Measurements from ENCODE around the gene KCTD5.

KCTD5 gene

GRCh38 chr16:2726923-2727322, 44.6 kb downstream of the KCTD5 start:
- no peak for DNase-seq (ENCODE audit: low read depth)

GRCh38 chr16:2728034-2728433, 45.7 kb downstream of the KCTD5 start:
- DNase-seq (ENCODE audit: low read depth): no peak

GRCh38 chr16:2734844-2735515, 52.7 kb downstream of the KCTD5 start:
- no peak for DNase-seq (ENCODE audit: low read depth)

GRCh38 chr16:2736476-2737237, 54.3 kb downstream of the KCTD5 start:
- no peak for DNase-seq (ENCODE audit: low read depth)

GRCh38 chr16:2737238-2737605, 54.9 kb downstream of the KCTD5 start:
- no peak for DNase-seq (ENCODE audit: low read depth)

GRCh38 chr16:2737895-2738418, 55.6 kb downstream of the KCTD5 start:
- DNase-seq (ENCODE audit: low read depth): no peak

GRCh38 chr16:2738615-2739014, 56.3 kb downstream of the KCTD5 start:
- no peak for DNase-seq (ENCODE audit: low read depth)

- no peak for DNase-seq (ENCODE audit: low read depth)
Measured at GRCh38 chr16:2739625-2740430, 57.5 kb downstream of the KCTD5 start.

- no peak for DNase-seq (ENCODE audit: low read depth)
Measured at GRCh38 chr16:2740476-2740875, 58.2 kb downstream of the KCTD5 start.

GRCh38 chr16:2741168-2741567, 58.8 kb downstream of the KCTD5 start:
- no peak for DNase-seq (ENCODE audit: low read depth)

GRCh38 chr16:2742323-2743006, 60.1 kb downstream of the KCTD5 start:
- DNase-seq (ENCODE audit: low read depth): no peak

- no peak for DNase-seq (ENCODE audit: low read depth)
Measured at GRCh38 chr16:2743007-2743810, 60.9 kb downstream of the KCTD5 start.

GRCh38 chr16:2744711-2745110, 62.4 kb downstream of the KCTD5 start:
- DNase-seq (ENCODE audit: low read depth): no peak

- no peak for DNase-seq (ENCODE audit: low read depth)
Measured at GRCh38 chr16:2745116-2745890, 63.0 kb downstream of the KCTD5 start.

GRCh38 chr16:2745961-2746360, 63.6 kb downstream of the KCTD5 start:
- no peak for DNase-seq (ENCODE audit: low read depth)

- no peak for DNase-seq (ENCODE audit: low read depth)
Measured at GRCh38 chr16:2748757-2749455, 66.6 kb downstream of the KCTD5 start.

- DNase-seq (ENCODE audit: low read depth): no peak
Measured at GRCh38 chr16:2749476-2749875, 67.2 kb downstream of the KCTD5 start.

- DNase-seq (ENCODE audit: low read depth): no peak
Measured at GRCh38 chr16:2749936-2750335, 67.6 kb downstream of the KCTD5 start.

GRCh38 chr16:2751577-2752034, 69.3 kb downstream of the KCTD5 start:
- no peak for DNase-seq (ENCODE audit: low read depth)

All from iris pigment epithelial cell (primary cell).